HG03025 (cell line): ENCODE results near the gene IGSF9.
"Not testable (repeated sequence)": the region's sequence is repeated elsewhere in the genome, so short reads cannot be mapped to it uniquely, and the experiment has no call there.

ENCODE experiments used
- ATAC-seq: cut with Tn5 transposase; IDR thresholded peaks from one replicate; pipeline ENCODE4 v1.9.1; 2021; ENCODE audit warnings: mild to moderate bottlenecking, moderate library complexity; ENCODE audit not compliant: unreplicated experiment, low FRiP score

The IGSF9 gene

GRCh38 chr1:159921700-159922504 is 23.5 kb downstream of the IGSF9 start:
- ATAC-seq = no peak

- ATAC-seq = no peak
These were observed 24.2 kb downstream of the IGSF9 start for GRCh38 chr1:159921251-159921650.

GRCh38 chr1:159920651-159921050 is 24.8 kb downstream of the IGSF9 start:
- no peak for ATAC-seq

GRCh38 chr1:159920202-159920601 is 25.2 kb downstream of the IGSF9 start:
- no peak for ATAC-seq

GRCh38 chr1:159919236-159919865 is 26.1 kb downstream of the IGSF9 start:
- ATAC-seq = no peak

GRCh38 chr1:159918352-159919200 is 26.8 kb downstream of the IGSF9 start:
- ATAC-seq = no peak

- ATAC-seq = no peak
These were observed 27.7 kb downstream of the IGSF9 start for GRCh38 chr1:159917533-159918351.

- ATAC-seq = no peak
These were observed 29.0 kb downstream of the IGSF9 start for GRCh38 chr1:159916242-159917051.

GRCh38 chr1:159915571-159916241 is 29.7 kb downstream of the IGSF9 start:
- ATAC-seq = no peak

- no peak for ATAC-seq
These were observed 31.0 kb downstream of the IGSF9 start for GRCh38 chr1:159914252-159915018.

- ATAC-seq = no peak
These were observed 31.8 kb downstream of the IGSF9 start for GRCh38 chr1:159913451-159914192.

- ATAC-seq = no peak
These were observed 33.9 kb downstream of the IGSF9 start for GRCh38 chr1:159911326-159912070.

- no peak for ATAC-seq
These were observed 37.1 kb downstream of the IGSF9 start for GRCh38 chr1:159908031-159908940.

- ATAC-seq = no peak
These were observed 38.5 kb downstream of the IGSF9 start for GRCh38 chr1:159906960-159907359.

GRCh38 chr1:159904036-159904435 is 41.4 kb downstream of the IGSF9 start:
- ATAC-seq = not testable (repeated sequence)

- no peak for ATAC-seq
These were observed 42.9 kb downstream of the IGSF9 start for GRCh38 chr1:159902541-159902940.
